Trophoblast cell (in vitro differentiated cells and primary cell): Measurements from ENCODE around the gene ZFYVE28.

Experiments
- DNase-seq, 2 donors: peaks; one replicate each; pipeline ENCODE4 v3.0.0-alpha.2; 2016
- H2AFZ ChIP-seq: 2 replicates; pipeline ENCODE4 v1.6.1; 2013; ENCODE audit warnings: low read length, moderate library complexity, mild to moderate bottlenecking; ENCODE audit not compliant: insufficient read depth, poor library complexity
- H2AK5ac ChIP-seq: 2 replicates; pipeline ENCODE4 v1.6.1; 2013; ENCODE audit warnings: mild to moderate bottlenecking, low read length
- H2BK120ac ChIP-seq: 2 replicates; pipeline ENCODE4 v1.6.1; 2013; ENCODE audit warnings: low read length, mild to moderate bottlenecking, moderate library complexity; ENCODE audit not compliant: insufficient read depth, poor library complexity
- H2BK12ac ChIP-seq: 2 replicates; pipeline ENCODE4 v1.6.1; 2013; ENCODE audit warnings: mild to moderate bottlenecking, low read length, moderate library complexity
- H2BK5ac ChIP-seq: 2 replicates; pipeline ENCODE4 v1.6.1; 2013; ENCODE audit warnings: low read length, low read depth, moderate library complexity, mild to moderate bottlenecking; ENCODE audit not compliant: poor library complexity
- H3K14ac ChIP-seq: 2 replicates; pipeline ENCODE4 v1.6.1; 2013; ENCODE audit warnings: mild to moderate bottlenecking, low read length
- H3K18ac ChIP-seq: 2 replicates; pipeline ENCODE4 v1.6.1; 2013; ENCODE audit warnings: mild to moderate bottlenecking, low read length
- H3K23ac ChIP-seq: 2 replicates; pipeline ENCODE4 v1.6.1; 2013; ENCODE audit warnings: low read length
- H3K27ac ChIP-seq: 2 replicates; pipeline ENCODE4 v1.5.1; 2013; ENCODE audit warnings: low read depth, mild to moderate bottlenecking, inconsistent platforms, low read length, moderate library complexity
- H3K27me3 ChIP-seq: 2 replicates; pipeline ENCODE4 v1.6.1; 2013; ENCODE audit warnings: inconsistent platforms, mild to moderate bottlenecking, low read length, moderate library complexity; ENCODE audit not compliant: insufficient read depth
- H3K36me3 ChIP-seq, 2 experiments: 1 replicate in 1 of 2; 2 replicates in 1 of 2; pipeline ENCODE4 v1.6.1; 2013; ENCODE audit warnings: low read length in 2 of 2, mild to moderate bottlenecking in 2 of 2, moderate library complexity in 1 of 2; ENCODE audit not compliant: insufficient read depth in 2 of 2, control insufficient read depth in 1 of 2
- H3K4ac ChIP-seq: 2 replicates; pipeline ENCODE4 v1.6.1; 2013; ENCODE audit warnings: low read depth, mild to moderate bottlenecking, low read length, moderate library complexity
- H3K4me1 ChIP-seq, 2 experiments: 1 replicate in 1 of 2; 2 replicates in 1 of 2; pipeline ENCODE4 v1.6.1; 2013; ENCODE audit warnings: low read length in 2 of 2, mild to moderate bottlenecking in 2 of 2, moderate library complexity in 1 of 2; ENCODE audit not compliant: insufficient read depth in 2 of 2, control insufficient read depth in 1 of 2
- H3K4me2 ChIP-seq: 2 replicates; pipeline ENCODE4 v1.6.1; 2013; ENCODE audit warnings: inconsistent platforms, mild to moderate bottlenecking, low read length, moderate library complexity
- H3K4me3 ChIP-seq: 2 replicates; pipeline ENCODE4 v1.5.1; 2013; ENCODE audit warnings: mild to moderate bottlenecking, low read depth, low read length, inconsistent platforms
- H3K79me1 ChIP-seq: one replicate; pipeline ENCODE4 v1.6.1; 2013; ENCODE audit warnings: low read length
- H3K79me2 ChIP-seq: 2 replicates; pipeline ENCODE4 v1.6.1; 2013; ENCODE audit warnings: low read length, mild to moderate bottlenecking; ENCODE audit not compliant: control insufficient read depth, insufficient read depth, poor library complexity
- H3K9ac ChIP-seq: 2 replicates; pipeline ENCODE4 v1.6.1; 2013; ENCODE audit warnings: mild to moderate bottlenecking, low read length
- H3K9me3 ChIP-seq: 2 replicates; pipeline ENCODE4 v1.6.1; 2013; ENCODE audit warnings: low read depth, mild to moderate bottlenecking, control low read depth, inconsistent platforms, low read length; ENCODE audit not compliant: insufficient read depth
- H4K12ac ChIP-seq: 2 replicates; pipeline ENCODE4 v1.6.1; 2013; ENCODE audit warnings: low read depth, mild to moderate bottlenecking, low read length, moderate library complexity
- H4K8ac ChIP-seq: 2 replicates; pipeline ENCODE4 v1.6.1; 2013; ENCODE audit warnings: low read depth, mild to moderate bottlenecking, low read length, moderate library complexity
- H4K91ac ChIP-seq: one replicate; pipeline ENCODE4 v1.6.1; 2013; ENCODE audit warnings: low read depth, mild to moderate bottlenecking, low read length, moderate library complexity
- WGBS: extraction: QIAGEN DNeasy Blood & Tissue Kit; methylation state at CpG from one replicate; pipeline ENCODE4 v1.1.7; 2013; ENCODE audit warnings: missing lambda C conversion rate; ENCODE audit not compliant: insufficient read length, insufficient coverage; ENCODE audit errors: extremely low coverage; 5-methylcytosine and 5-hydroxymethylcytosine counted together

Gene ZFYVE28

GRCh38 chr4:2427383-2428334 is 9.2 kb upstream of the ZFYVE28 start:
- Histone ChIP-seq H3K79me1 (no peaks in the 10 kb centered on the region), H2BK120ac (no peak overlapping the region), H3K9ac (no peak overlapping the region), H3K36me3 (no peaks in the 10 kb centered on the region), H3K14ac (no peak overlapping the region), H3K23ac (no peak overlapping the region), H3K18ac (no peak overlapping the region), H2BK12ac (no peak overlapping the region), H2BK5ac (no peak overlapping the region), H4K8ac (no peak overlapping the region), H3K9me3 (peaks cover 4% of the 10 kb centered on the region), H3K27ac (no peak overlapping the region), H3K4me1 (no peaks in the 10 kb centered on the region), H4K12ac (no peak overlapping the region), H4K91ac (no peak overlapping the region), H3K79me2 (no peaks in the 10 kb centered on the region), H3K4ac (no peak overlapping the region), H3K4me3 (no peak overlapping the region), H2AK5ac (no peak overlapping the region), H3K4me2 (no peak overlapping the region), H2AFZ (no peak overlapping the region), H3K27me3 (no peaks in the 10 kb centered on the region)
- WGBS, result no CpG with 5 or more reads among the region's 23 CpGs
- DNase-seq, result no peak

- no peak overlapping the region for H3K4me3 ChIP-seq
- no peak overlapping the region for H4K8ac ChIP-seq
- no peak overlapping the region for H4K12ac ChIP-seq
- no peak overlapping the region for H3K9ac ChIP-seq
- no peak for DNase-seq
- H3K4me1 ChIP-seq, result no peaks in the 10 kb centered on the region
- no peak overlapping the region for H2BK5ac ChIP-seq
- no peak overlapping the region for H3K23ac ChIP-seq
- no peaks in the 10 kb centered on the region for H3K36me3 ChIP-seq
- WGBS, result no CpG with 5 or more reads among the region's 13 CpGs
- H3K4ac ChIP-seq, result no peak overlapping the region
- no peak overlapping the region for H4K91ac ChIP-seq
- H3K27me3 ChIP-seq, result no peaks in the 10 kb centered on the region
- no peaks in the 10 kb centered on the region for H3K79me2 ChIP-seq
- H2BK120ac ChIP-seq, result no peak overlapping the region
- no peak overlapping the region for H2AK5ac ChIP-seq
- H3K27ac ChIP-seq, result no peak overlapping the region
- no peaks in the 10 kb centered on the region for H3K79me1 ChIP-seq
- no peak overlapping the region for H2AFZ ChIP-seq
- H3K14ac ChIP-seq, result no peak overlapping the region
- H3K4me2 ChIP-seq, result no peak overlapping the region
- H3K18ac ChIP-seq, result no peak overlapping the region
- no peak overlapping the region for H2BK12ac ChIP-seq
- H3K9me3 ChIP-seq, result peaks cover 4% of the 10 kb centered on the region
These were observed 8.3 kb upstream of the ZFYVE28 start for GRCh38 chr4:2426711-2427275.

GRCh38 chr4:2426069-2426397 is 7.6 kb upstream of the ZFYVE28 start:
- no peak overlapping the region for H3K4me2 ChIP-seq
- no peak overlapping the region for H4K12ac ChIP-seq
- H3K27me3 ChIP-seq, result no peaks in the 10 kb centered on the region
- H3K9ac ChIP-seq, result no peak overlapping the region
- H3K4me3 ChIP-seq, result no peak overlapping the region
- WGBS, result no CpG with 5 or more reads among the region's 8 CpGs
- no peak overlapping the region for H4K8ac ChIP-seq
- no peak overlapping the region for H3K23ac ChIP-seq
- H2AFZ ChIP-seq, result no peak overlapping the region
- no peak overlapping the region for H3K18ac ChIP-seq
- no peak overlapping the region for H3K4ac ChIP-seq
- DNase-seq, result no peak
- peaks cover 4% of the 10 kb centered on the region for H3K9me3 ChIP-seq
- no peak overlapping the region for H3K14ac ChIP-seq
- no peaks in the 10 kb centered on the region for H3K4me1 ChIP-seq
- no peak overlapping the region for H2AK5ac ChIP-seq
- no peak overlapping the region for H2BK5ac ChIP-seq
- H2BK120ac ChIP-seq, result no peak overlapping the region
- no peaks in the 10 kb centered on the region for H3K36me3 ChIP-seq
- no peaks in the 10 kb centered on the region for H3K79me2 ChIP-seq
- H2BK12ac ChIP-seq, result no peak overlapping the region
- H4K91ac ChIP-seq, result no peak overlapping the region
- no peak overlapping the region for H3K27ac ChIP-seq
- no peaks in the 10 kb centered on the region for H3K79me1 ChIP-seq

- Histone ChIP-seq H4K8ac (no peak overlapping the region), H4K12ac (no peak overlapping the region), H3K79me2 (no peaks in the 10 kb centered on the region), H3K36me3 (no peaks in the 10 kb centered on the region), H3K23ac (no peak overlapping the region), H3K4me1 (no peaks in the 10 kb centered on the region), H2AK5ac (no peak overlapping the region), H3K4ac (no peak overlapping the region), H2BK5ac (no peak overlapping the region), H4K91ac (no peak overlapping the region), H3K4me3 (no peak overlapping the region), H2BK12ac (no peak overlapping the region), H3K27ac (no peak overlapping the region), H3K9me3 (peaks cover 4% of the 10 kb centered on the region), H3K4me2 (no peak overlapping the region), H3K18ac (no peak overlapping the region), H2BK120ac (no peak overlapping the region), H3K27me3 (peaks cover 3% of the 10 kb centered on the region), H3K79me1 (no peaks in the 10 kb centered on the region), H3K14ac (no peak overlapping the region), H2AFZ (no peak overlapping the region), H3K9ac (no peak overlapping the region)
- no peak for DNase-seq
- no CpG with 5 or more reads among the region's 13 CpGs for WGBS
These were observed 7.1 kb upstream of the ZFYVE28 start for GRCh38 chr4:2425386-2426068.
